ENCODE measurements around the gene WDFY3.

Gene WDFY3

DNA sequence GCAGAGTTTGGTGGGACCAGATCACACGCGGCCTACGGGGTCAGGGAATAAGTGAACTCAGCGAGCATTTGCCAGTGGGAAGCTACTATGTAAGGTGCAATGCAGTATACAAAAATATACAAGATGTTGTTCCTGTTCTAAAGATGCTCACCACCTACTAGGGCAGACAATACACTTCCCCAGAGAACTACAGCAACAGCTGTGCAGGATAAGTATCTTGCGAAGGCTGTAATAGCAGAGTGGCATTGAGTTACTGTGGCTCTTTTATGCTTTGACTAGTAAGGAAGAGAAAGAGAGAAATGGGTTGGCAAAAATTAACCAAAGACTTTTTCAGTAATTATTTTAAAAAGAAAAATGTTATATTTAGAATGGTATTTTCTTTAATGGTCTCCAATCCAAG lies 322.4 kb downstream of the WDFY3 start:
- DNase-seq (ENCODE audit: extremely low read depth in 1 of 2, low read depth in 1 of 2): no peak

DNA sequence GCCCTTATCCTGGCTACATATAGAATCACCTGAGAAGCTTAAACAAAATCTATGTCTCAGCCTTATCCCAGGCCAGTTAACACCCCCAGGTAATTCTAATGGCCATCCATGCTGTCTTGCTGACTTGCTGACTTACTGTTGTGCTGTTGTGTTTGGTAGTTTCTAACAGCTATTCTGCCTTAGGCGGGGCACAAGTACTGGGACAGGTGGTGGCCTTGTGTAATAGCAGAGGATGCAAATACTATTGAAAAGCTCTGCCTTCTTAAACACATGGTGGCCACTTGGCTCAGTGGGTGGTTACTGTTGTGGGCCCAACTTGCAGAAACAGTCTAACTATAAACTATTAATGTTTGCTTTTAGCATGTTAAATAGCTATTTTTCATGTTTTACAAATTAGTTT lies 327.3 kb downstream of the WDFY3 start:
- no peak for DNase-seq (ENCODE audit: extremely low read depth in 1 of 2, low read depth in 1 of 2)

DNA sequence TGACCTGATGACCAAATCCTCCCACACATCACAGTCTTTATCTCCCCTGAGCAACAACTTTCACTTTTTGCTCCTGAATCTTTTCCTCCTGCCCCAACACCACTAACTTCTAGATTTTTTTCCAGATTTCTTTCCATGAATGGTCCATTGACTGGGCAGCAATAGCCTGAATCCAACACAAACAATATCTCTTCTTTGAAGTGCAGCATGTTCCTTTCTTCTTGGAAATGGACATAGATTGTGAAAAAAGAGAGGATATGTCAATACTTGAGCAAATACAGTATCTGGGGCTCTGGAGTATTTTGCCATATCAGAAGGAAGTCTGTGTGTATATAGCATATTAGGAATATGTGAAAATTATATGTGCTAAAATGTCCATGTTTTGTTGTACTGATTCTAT lies 328.4 kb downstream of the WDFY3 start:
- DNase-seq (ENCODE audit: extremely low read depth in 1 of 2, low read depth in 1 of 2): no peak

DNA sequence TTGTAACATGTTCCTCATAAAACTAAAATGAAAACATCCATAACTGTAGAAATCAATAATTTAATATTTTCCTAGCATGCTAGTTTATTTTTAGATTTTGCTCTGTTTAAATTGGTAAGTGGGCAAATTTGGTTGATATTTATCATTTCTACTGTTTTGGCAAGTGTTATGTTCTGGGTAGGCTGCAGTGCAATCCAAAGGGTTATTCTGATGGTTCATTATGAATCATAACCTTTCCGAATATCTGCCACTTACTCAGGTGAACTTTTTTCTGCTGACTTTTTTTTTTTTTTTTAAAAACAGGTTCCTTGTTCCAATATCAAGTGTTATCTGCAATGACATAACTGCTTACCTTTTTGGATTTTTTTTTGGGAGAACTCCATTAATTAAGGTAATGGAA lies 331.5 kb downstream of the WDFY3 start:
- DNase-seq (ENCODE audit: extremely low read depth in 1 of 2, low read depth in 1 of 2): no peak

DNA sequence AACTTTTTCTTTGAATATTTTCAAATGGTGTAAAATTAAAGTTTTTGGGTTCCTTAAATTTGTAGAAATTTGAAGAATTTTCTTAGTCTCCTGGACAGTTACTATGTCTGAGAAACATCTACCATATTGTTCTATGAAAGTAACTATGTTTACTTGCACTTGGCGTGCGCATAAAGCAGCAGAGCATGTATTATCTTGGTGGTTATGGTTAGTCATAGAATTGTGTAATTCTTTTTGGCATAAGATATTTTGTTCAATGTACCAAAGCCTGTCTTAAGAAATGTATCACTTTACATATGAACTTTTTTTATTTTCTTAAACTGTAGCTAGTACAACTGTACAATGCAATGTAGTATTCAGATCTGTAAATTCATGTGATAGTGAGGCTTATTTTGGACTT lies 334.4 kb downstream of the WDFY3 start:
- no peak for DNase-seq (ENCODE audit: extremely low read depth in 1 of 2, low read depth in 1 of 2)

DNA sequence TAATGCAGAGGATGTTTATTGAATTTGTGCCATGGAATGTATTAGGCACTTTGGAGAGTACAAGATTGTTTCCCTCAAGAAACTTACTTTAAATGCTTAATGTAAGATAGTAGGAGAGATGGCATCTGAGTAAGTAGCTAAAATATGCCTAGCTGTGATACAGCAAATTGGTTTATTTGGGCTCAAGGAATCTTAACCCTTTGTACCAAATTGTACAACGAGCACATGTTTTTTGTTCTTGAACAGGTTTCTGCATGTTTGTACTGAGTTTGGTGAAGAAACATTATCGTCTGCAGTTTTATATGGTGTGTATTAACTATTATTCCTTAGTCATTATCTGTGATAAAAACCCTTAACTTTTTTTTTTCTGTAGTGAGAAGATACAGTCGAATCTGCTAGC lies 334.9 kb downstream of the WDFY3 start:
- DNase-seq (ENCODE audit: extremely low read depth in 1 of 2, low read depth in 1 of 2): no peak

DNA sequence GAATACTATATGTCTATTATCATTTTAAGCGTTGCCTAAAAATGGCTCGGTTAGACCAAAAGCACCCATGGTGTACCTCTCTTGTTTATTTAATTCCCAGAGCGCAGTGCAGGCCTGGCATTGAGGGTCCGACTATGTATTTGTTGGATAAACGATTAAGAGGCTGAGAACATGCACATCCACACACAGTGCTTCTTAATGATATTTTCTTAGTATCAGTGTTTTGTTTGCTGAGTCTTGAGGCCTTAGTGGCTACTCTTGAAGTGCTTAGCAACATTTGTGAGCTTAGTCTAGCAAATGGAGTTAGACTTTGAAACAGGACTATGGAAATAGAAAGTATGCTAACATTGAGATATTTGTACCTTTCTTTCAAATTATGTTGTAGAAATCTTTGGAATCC lies 339.8 kb downstream of the WDFY3 start:
- DNase-seq (ENCODE audit: extremely low read depth in 1 of 2, low read depth in 1 of 2): no peak

DNA sequence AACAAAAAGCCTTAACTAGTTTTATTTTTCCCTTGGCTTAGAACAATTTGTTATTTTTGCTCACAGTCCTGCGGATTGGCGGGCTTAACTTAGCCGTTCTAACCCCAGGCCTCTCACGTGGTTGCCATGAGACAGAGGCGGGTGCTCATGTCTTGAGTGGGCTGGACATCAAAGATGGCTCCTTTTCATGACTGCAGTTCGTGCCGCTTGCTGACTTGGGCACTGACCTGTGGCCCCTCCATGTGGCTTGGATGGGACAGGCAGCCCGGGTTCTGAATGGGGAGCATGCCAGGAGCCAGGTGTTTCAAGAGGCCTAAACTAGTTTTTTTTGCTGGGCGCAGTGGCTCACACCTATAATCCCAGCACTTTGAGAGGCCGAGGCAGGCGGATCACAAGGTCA lies 342.8 kb downstream of the WDFY3 start:
- no peak for DNase-seq (ENCODE audit: extremely low read depth in 1 of 2, low read depth in 1 of 2)

DNA sequence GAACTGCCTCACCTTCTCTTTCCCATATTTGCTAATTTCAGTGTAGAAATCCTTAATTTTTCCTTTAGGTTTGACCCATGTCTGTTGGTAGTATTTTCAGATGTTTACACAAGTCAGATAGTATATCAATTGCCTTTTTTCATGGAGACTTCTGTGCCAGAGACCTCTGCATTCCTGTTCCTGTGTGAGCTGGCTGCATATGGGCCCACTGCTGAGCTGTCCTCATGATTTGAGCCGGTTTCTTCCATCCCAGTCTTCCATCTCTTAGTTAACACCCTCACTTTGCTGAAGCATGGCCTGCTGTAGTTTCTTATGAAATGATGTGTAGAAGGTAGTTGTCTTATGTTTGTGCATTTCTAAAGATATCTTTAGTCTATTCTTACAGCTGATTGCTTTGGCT lies 343.5 kb downstream of the WDFY3 start:
- no peak for DNase-seq (ENCODE audit: extremely low read depth in 1 of 2, low read depth in 1 of 2)

Measured in activated CD8-positive, alpha-beta memory T cell treated with anti-CD3 and anti-CD28 coated beads for 1 hour (primary cell).